Measurements from ENCODE around the gene CCDC121. TPM values are rescaled to one million over a fixed set of nuclear protein-coding genes. Genes with fewer than 3 reads are reported as not detected.

CCDC121 gene
- total RNA-seq: 1 to 10 TPM; 2.8 to 2.9 TPM

- intact Hi-C loops (cut with DNase I): no loop called here
- peak within 1 kb of the TSS; percentile 85 to 96 for H3K9ac ChIP-seq (ENCODE audit: low read depth in 2 of 2, low read length in 2 of 2)
- peak within 1 kb of the TSS; percentile 78 for H3K4me3 ChIP-seq
- no peaks in the 10 kb centered on the region for H3K9me3 ChIP-seq
- H3K27ac ChIP-seq: peak within 1 kb of the TSS; percentile 68
- TF ChIP-seq CTCF (IDR thresholded peaks at IDR 0.05): no peak
- H3K27me3 ChIP-seq: no peaks in the 10 kb centered on the region
- peaks cover 6% of the 10 kb centered on the region for H3K36me3 ChIP-seq
- peaks cover 6% of the 10 kb centered on the region for H3K4me1 ChIP-seq
- peak; percentile 92 for DNase-seq
Measured at GRCh38 chr2:27628767-27629709, at the start of gene CCDC121, which contains the start of gene GPN1. Gene CCDC121 (minus strand): TSS chr2:27629012. CDS start chr2:27627799, 1,213 bp downstream. Gene GPN1 (plus strand): TSS chr2:27629050. CDS start chr2:27629059, 9 bp downstream.

GRCh38 chr2:27672723-27673486 is 44.1 kb upstream of the CCDC121 start:
- no peaks in the 10 kb centered on the region for H3K27me3 ChIP-seq
- intact Hi-C loops (cut with DNase I): no loop called here
- peaks cover 6% of the 10 kb centered on the region for H3K36me3 ChIP-seq
- no peaks in the 10 kb centered on the region for H3K4me1 ChIP-seq
- H3K4me3 ChIP-seq: no peak overlapping the region
- H3K9me3 ChIP-seq: no peaks in the 10 kb centered on the region
- no peak overlapping the region for H3K27ac ChIP-seq
- TF ChIP-seq CTCF (IDR thresholded peaks at IDR 0.05): no peak
- no peak overlapping the region for H3K9ac ChIP-seq (ENCODE audit: low read depth in 2 of 2, low read length in 2 of 2)
- no peak for DNase-seq

GRCh38 chr2:27671235-27671634 is 42.4 kb upstream of the CCDC121 start:
- TF ChIP-seq CTCF (IDR thresholded peaks at IDR 0.05): no peak
- Histone ChIP-seq H3K9me3 (no peaks in the 10 kb centered on the region), H3K36me3 (peaks cover 6% of the 10 kb centered on the region), H3K27ac (no peak overlapping the region), H3K4me3 (no peak overlapping the region), H3K27me3 (no peaks in the 10 kb centered on the region), H3K9ac (ENCODE audit: low read depth in 2 of 2, low read length in 2 of 2) (no peak overlapping the region), H3K4me1 (no peaks in the 10 kb centered on the region)
- no peak for DNase-seq
- intact Hi-C loops (cut with DNase I): no loop called here

GRCh38 chr2:27667446-27667845 is 38.6 kb upstream of the CCDC121 start:
- Histone ChIP-seq H3K9me3 (no peaks in the 10 kb centered on the region), H3K9ac (ENCODE audit: low read depth in 2 of 2, low read length in 2 of 2) (no peak overlapping the region), H3K27ac (no peak overlapping the region), H3K27me3 (no peaks in the 10 kb centered on the region), H3K4me3 (no peak overlapping the region), H3K4me1 (peaks cover 10% of the 10 kb centered on the region), H3K36me3 (peaks cover 6% of the 10 kb centered on the region)
- intact Hi-C loops (cut with DNase I): no loop called here
- no peak for TF ChIP-seq CTCF (IDR thresholded peaks at IDR 0.05)
- no peak for DNase-seq

GRCh38 chr2:27664622-27665363 is 36.0 kb upstream of the CCDC121 start:
- peaks cover 10% of the 10 kb centered on the region for H3K36me3 ChIP-seq
- DNase-seq: no peak
- no peaks in the 10 kb centered on the region for H3K27me3 ChIP-seq
- no peak for TF ChIP-seq CTCF (IDR thresholded peaks at IDR 0.05)
- H3K27ac ChIP-seq: no peak overlapping the region
- H3K4me3 ChIP-seq: peak overlapping the region; percentile 97
- intact Hi-C loops (cut with DNase I): no loop called here
- H3K9ac ChIP-seq (ENCODE audit: low read depth in 2 of 2, low read length in 2 of 2): peak overlapping the region; percentile 5 to 90
- H3K4me1 ChIP-seq: peaks cover 10% of the 10 kb centered on the region
- H3K9me3 ChIP-seq: no peaks in the 10 kb centered on the region
